GM12864 (cell line): ENCODE results near the gene CPLX1.

ENCODE experiments used
- DNase-seq: peaks from one replicate; pipeline ENCODE4 v3.0.0-alpha.2; 2011; ENCODE audit warnings: low read depth
- H3K4me3 ChIP-seq: 2 replicates; pipeline ENCODE4 v1.5.1; 2011; ENCODE audit warnings: mild to moderate bottlenecking, low read depth, low read length, control low read depth
- TF ChIP-seq, protein P1 (sequence below): IDR thresholded peaks from 2 replicates; pipeline ENCODE4 v1.5.1; 2011; ENCODE audit warnings: low read depth, mild to moderate bottlenecking, moderate library complexity, low read length, control low read depth, inconsistent platforms; ENCODE audit errors: missing control alignments

Gene CPLX1

DNA sequence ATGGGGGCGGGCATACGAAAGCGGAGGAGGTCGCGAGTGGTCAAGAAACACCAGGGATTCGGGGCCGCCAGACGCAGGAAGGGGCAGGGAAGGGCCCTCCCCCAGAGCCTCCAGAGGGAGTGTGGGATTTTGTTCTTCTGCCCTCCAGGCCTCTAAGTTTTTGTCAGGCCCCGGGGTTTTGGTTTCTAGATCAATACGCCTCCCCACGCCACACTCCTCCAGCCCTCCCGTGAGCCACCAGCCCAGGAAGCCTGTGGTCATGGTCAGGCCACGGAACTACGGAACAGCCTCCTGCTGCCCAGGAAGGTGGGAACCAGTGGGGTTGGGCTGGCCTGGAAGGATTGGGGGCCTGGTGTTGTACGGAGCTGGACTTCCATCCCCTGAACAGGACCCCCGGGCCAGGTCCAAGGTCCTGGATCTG lies 38.4 kb downstream of the CPLX1 start:
- TF ChIP-seq, protein P1, sequence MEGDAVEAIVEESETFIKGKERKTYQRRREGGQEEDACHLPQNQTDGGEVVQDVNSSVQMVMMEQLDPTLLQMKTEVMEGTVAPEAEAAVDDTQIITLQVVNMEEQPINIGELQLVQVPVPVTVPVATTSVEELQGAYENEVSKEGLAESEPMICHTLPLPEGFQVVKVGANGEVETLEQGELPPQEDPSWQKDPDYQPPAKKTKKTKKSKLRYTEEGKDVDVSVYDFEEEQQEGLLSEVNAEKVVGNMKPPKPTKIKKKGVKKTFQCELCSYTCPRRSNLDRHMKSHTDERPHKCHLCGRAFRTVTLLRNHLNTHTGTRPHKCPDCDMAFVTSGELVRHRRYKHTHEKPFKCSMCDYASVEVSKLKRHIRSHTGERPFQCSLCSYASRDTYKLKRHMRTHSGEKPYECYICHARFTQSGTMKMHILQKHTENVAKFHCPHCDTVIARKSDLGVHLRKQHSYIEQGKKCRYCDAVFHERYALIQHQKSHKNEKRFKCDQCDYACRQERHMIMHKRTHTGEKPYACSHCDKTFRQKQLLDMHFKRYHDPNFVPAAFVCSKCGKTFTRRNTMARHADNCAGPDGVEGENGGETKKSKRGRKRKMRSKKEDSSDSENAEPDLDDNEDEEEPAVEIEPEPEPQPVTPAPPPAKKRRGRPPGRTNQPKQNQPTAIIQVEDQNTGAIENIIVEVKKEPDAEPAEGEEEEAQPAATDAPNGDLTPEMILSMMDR = no peak
- H3K4me3 ChIP-seq = no peak overlapping the region
- DNase-seq = no peak

DNA sequence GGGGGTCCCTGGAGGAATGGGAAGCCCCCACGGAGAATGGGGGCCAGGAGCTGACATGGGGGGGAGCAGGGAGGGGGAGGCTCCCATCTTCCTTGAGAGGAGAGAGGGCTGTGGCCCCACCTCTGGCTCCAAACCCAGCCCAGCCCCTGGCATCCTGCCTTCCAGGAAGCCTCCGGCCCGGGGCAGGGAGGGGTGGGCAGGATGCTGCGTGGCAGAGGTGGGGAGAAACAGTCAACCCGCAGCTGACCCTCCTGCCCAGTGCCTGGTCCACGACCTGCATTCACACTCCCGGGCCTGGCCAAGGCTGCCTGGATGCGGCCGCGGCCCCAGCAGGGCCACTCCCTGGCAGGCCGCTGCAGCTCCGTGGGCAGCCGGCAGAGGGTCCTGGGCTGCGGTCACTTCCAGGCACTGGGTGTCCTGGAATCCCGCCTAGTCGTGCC lies 39.0 kb downstream of the CPLX1 start:
- no peak for DNase-seq
- no peak overlapping the region for H3K4me3 ChIP-seq
- TF ChIP-seq, protein P1 = peak; percentile 13

DNA sequence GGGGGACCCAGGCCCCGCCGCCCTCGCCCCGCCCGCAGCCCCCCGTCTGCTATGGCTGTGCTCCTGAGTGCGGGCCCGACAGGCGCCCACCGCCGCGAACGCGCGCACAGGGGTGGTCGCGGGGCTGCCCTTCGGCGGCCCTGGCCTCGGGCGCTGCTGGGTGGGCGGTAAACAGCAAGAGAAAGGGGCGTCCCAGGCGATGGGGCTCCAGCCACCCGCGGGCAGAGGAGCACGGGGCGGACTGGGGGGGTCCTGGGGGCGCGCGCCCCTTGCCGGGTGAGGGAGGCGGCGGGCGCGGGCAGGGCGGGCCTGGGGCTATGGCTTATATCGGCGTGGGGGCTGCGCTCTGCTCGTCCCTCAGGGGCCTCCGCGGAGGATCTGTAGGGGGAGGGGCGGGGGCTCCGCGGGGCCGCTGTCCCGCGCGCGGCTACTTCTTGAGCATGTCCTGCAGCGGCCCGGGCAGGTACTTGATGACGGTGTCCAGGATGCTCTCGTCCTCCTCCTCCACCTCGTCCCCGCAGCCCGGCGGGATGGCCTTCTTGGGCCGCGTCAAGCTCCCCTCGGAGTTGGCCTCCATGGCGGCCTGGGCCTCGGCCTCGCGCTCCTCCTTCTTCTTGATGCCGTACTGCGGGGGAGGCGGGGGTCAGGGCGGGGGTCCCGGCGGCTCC lies 39.7 kb downstream of the CPLX1 start:
- no peak for DNase-seq
- no peak overlapping the region for H3K4me3 ChIP-seq
- TF ChIP-seq, protein P1 = no peak

DNA sequence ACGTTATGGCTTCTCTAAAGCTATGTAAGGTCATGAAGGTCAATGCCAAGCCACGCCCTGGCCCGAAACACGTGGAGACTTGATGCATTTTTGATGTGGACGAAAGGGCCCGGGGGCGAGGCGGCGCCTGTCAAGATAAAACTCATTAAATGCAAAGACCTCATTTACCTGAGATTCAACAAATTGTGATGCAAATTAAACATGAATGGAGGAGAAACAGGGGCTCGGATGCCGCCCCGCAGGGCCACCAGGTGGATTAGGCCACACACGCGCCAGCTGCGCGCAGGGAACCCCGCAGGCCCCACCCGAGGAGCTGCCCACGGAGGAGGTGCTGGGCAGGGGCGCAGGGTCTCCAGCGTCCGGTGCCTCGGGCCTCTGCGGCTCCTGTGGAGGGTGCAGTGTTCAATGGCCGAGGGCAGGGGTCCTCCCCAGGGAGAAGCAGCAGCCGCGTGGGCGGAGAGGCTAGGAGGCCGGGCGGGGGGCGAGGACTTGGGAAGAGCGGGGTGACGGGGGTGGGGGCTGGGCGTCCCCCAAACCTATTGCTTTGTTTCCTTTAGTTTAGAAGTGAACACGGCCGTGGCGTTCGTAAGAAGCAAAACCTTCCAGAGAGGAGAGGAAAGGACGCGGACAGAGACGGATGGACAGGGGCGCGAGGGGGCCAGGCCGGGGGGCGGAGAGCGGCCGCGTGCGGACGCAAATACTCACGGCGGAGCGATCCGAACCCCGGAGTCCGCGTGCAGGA lies 40.4 kb downstream of the CPLX1 start:
- DNase-seq = no peak
- no peak overlapping the region for H3K4me3 ChIP-seq

DNA sequence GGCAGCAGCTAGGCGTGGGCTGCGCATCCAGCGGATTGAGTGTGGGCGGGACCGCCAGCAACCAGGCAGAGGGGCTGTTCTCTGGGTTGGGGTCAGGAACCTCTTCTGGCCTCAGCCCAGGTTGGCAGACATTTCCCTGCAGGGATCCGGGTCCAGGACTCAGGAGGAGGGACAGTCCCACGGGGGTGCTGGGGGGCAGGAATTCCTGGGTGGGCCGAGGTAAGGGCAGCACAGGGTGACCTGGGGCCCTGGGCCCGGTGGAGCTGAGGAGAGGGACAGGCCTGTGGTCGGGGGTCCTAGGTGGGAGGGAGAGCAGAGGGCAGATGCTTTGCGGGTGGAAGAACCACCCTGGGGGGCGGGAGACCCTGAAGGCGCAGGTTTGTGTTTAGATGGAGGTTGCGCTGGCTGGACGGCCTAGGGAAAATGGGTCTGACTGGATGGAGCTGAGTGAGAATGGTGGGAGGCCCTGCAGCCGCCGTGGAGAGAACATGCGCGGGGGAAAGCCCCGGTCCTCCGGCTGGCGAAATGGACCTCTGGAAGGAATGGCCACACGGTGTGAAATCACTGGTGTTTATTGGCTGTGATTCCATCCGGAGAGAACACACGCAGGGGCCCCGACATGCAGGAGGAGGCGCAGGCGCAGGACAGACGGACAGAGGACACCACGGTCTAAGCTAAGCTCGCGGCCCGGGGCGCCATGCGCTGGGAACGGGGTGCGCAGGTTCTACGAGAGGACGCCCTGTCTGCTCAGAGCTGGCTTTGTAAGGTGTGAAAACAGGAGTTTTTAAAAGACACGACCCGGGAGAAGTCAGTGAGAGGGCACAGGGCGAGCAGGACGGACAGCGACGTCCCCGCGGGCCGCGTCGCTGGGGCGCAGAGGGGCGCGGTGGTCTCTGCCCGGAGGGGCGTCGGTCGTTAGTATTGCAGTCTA lies 41.3 kb downstream of the CPLX1 start:
- TF ChIP-seq, protein P1 = no peak
- no peak for DNase-seq

More for the DNA sequence above, 40.4 kb downstream of the CPLX1 start:
- TF ChIP-seq, protein P1 = no peak

DNA sequence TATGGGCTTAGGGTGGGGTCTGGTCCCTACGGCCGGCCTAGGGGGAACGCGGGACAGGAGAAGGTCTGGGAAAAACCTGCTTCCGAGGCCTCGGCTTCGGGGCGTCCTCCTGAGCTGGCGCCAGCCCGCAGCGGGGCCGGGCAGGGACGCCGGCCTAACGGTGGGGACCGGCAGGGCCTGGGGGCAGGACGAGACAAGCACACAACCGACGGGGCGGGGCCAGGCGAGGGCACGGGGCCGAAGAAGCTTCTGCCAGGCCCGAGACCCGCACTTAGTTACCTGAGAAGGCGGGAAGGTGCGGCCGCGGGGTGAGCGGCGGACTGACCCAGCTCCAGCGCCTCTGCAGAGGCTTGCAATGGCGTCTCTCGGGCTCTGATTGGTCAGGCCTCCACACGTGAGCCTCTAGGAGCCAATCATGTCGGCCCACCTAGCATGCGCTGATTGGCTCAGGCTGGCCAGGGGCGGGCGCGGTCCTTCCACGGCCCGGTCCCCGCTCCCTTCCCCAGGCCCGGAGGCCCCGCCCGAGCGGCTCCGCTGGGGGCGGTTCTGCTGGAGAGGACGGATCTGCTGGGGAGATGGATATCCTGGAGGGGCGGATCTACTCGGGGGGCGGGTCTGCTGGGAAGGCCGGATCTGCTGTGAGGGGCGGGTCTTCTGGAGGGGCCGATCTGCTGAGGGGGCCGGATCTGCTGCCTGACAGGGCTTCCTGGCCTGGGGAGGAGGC lies 44.3 kb downstream of the CPLX1 start:
- peak; percentile 94 for DNase-seq
- TF ChIP-seq, protein P1 = no peak
- H3K4me3 ChIP-seq = peak overlapping the region; percentile 100

More for the DNA sequence above, 41.3 kb downstream of the CPLX1 start:
- no peak overlapping the region for H3K4me3 ChIP-seq
